IMR-90 (cell line): ENCODE data around the gene PRPF40B. TPM values are rescaled to one million over a fixed set of nuclear protein-coding genes. Genes with fewer than 3 reads are reported as not detected.

Experiments used
- CHD1 ChIP-seq: IDR thresholded peaks from 2 replicates; pipeline ENCODE4 v1.6.1; 2012; ENCODE audit warnings: low read depth, low read length, improper control_type of control experiment
- FOS ChIP-seq: fragments of 150-350 bp; IDR thresholded peaks from 2 replicates; pipeline ENCODE4 v1.6.1; 2016; ENCODE audit warnings: low read depth, low read length
- MAFK ChIP-seq: IDR thresholded peaks from 2 replicates; pipeline ENCODE4 v1.6.1; 2012; ENCODE audit warnings: low read depth, low read length, improper control_type of control experiment
- POLR2A ChIP-seq: IDR thresholded peaks from 2 replicates; pipeline ENCODE4 v1.6.1; 2012; ENCODE audit warnings: mild to moderate bottlenecking, low read depth, low read length
- RAD21 ChIP-seq: IDR thresholded peaks from 2 replicates; pipeline ENCODE4 v1.6.1; 2012; ENCODE audit warnings: low read length, improper control_type of control experiment
- polyA plus RNA-seq, 3 experiments: library from polyadenylated mRNA; depleted of rRNA; stranded (reverse); fragments of >200 nt; gene quantifications; 2 replicates each; pipeline ENCODE4 v1.2.3, GENCODE V29; 2012; ENCODE audit warnings: low replicate concordance in 1 of 3
- total RNA-seq: library from RNA; depleted of rRNA; stranded (reverse); fragments of >200 nt; gene quantifications from 2 replicates; pipeline ENCODE4 v1.2.3, GENCODE V29; 2012
- TF ChIP-seq, protein P1 (sequence below): fragments of 150-350 bp; IDR thresholded peaks from 2 replicates; pipeline ENCODE4 v1.6.1; 2016; ENCODE audit warnings: low read depth, mild to moderate bottlenecking, low read length, moderate library complexity, borderline replicate concordance

The PRPF40B gene
- total and polyA plus RNA-seq, 2 of the 4 experiments (the other 2 are of a cell fraction) = 5.0 to 11.8 TPM

GRCh38 chr12:49674318-49674981 is 51.1 kb downstream of the PRPF40B start (continued):
- TF ChIP-seq MAFK (no peak), FOS (no peak), POLR2A (no peak), CHD1 (no peak), RAD21 (no peak)
- TF ChIP-seq, protein P1, sequence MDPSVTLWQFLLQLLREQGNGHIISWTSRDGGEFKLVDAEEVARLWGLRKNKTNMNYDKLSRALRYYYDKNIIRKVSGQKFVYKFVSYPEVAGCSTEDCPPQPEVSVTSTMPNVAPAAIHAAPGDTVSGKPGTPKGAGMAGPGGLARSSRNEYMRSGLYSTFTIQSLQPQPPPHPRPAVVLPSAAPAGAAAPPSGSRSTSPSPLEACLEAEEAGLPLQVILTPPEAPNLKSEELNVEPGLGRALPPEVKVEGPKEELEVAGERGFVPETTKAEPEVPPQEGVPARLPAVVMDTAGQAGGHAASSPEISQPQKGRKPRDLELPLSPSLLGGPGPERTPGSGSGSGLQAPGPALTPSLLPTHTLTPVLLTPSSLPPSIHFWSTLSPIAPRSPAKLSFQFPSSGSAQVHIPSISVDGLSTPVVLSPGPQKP = no peak
